GM18909 (cell line): ENCODE data around the gene WDR53.
"Not testable (repeated sequence)": the region's sequence is repeated elsewhere in the genome, so short reads cannot be mapped to it uniquely, and the experiment has no call there.

ENCODE experiments used
- ATAC-seq: cut with Tn5 transposase; IDR thresholded peaks from one replicate; pipeline ENCODE4 v1.9.1; 2021; ENCODE audit warnings: mild to moderate bottlenecking; ENCODE audit not compliant: unreplicated experiment, poor library complexity

The WDR53 gene

GRCh38 chr3:196568246-196569002 lies at the start of gene WDR53, which contains the start of gene FBXO45:
TSS of gene WDR53 (minus strand) at chr3:196568554. CDS start at chr3:196561475, 7,079 bp downstream.
TSS of gene FBXO45 (plus strand) at chr3:196568660. CDS start at chr3:196568985, 325 bp downstream.
- peak; percentile 93 for ATAC-seq

- no peak for ATAC-seq
Measured at GRCh38 chr3:196617256-196617655, 48.9 kb upstream of the WDR53 start.

- not testable (repeated sequence) for ATAC-seq
Measured at GRCh38 chr3:196615234-196615633, 46.9 kb upstream of the WDR53 start.

GRCh38 chr3:196611761-196612483 lies 43.6 kb upstream of the WDR53 start:
- no peak for ATAC-seq

GRCh38 chr3:196609805-196610515 lies 41.6 kb upstream of the WDR53 start:
- no peak for ATAC-seq

- peak; percentile 77 for ATAC-seq
Measured at GRCh38 chr3:196609343-196609775, 41.0 kb upstream of the WDR53 start.

- no peak for ATAC-seq
Measured at GRCh38 chr3:196608693-196609092, 40.3 kb upstream of the WDR53 start.

- ATAC-seq: no peak
Measured at GRCh38 chr3:196604548-196604947, 36.2 kb upstream of the WDR53 start.

GRCh38 chr3:196603683-196604082 lies 35.3 kb upstream of the WDR53 start:
- no peak for ATAC-seq

- no peak for ATAC-seq
Measured at GRCh38 chr3:196602673-196603072, 34.3 kb upstream of the WDR53 start.

GRCh38 chr3:196600359-196600758 lies 32.0 kb upstream of the WDR53 start:
- ATAC-seq: no peak

- ATAC-seq: no peak
Measured at GRCh38 chr3:196599734-196600128, 31.4 kb upstream of the WDR53 start.

- ATAC-seq: not testable (repeated sequence)
Measured at GRCh38 chr3:196597971-196598733, 29.8 kb upstream of the WDR53 start.

GRCh38 chr3:196596355-196596754 lies 28.0 kb upstream of the WDR53 start:
- ATAC-seq: no peak

GRCh38 chr3:196590279-196590678 lies 21.9 kb upstream of the WDR53 start:
- no peak for ATAC-seq

- ATAC-seq: no peak
Measured at GRCh38 chr3:196585044-196585757, 16.8 kb upstream of the WDR53 start.

- no peak for ATAC-seq
Measured at GRCh38 chr3:196572389-196572788, 4.0 kb upstream of the WDR53 start.

GRCh38 chr3:196570332-196570731 lies 2.0 kb upstream of the WDR53 start:
- ATAC-seq: not testable (repeated sequence)

GRCh38 chr3:196569003-196569516 lies 706 bp upstream of the WDR53 start:
- peak; percentile 57 for ATAC-seq
